HCT116 (cell line): ENCODE data around the gene ASB4. TPM values are rescaled to one million over a fixed set of nuclear protein-coding genes. Genes with fewer than 3 reads are reported as not detected.

Experiments used
- ATAC-seq: fragments of 200-7000 bp; cut with Tn5 transposase; 2 replicates; pipeline ENCODE4 v1.9.1; 2020; ENCODE audit warnings: mild to moderate bottlenecking, moderate library complexity
- BruUV-seq: library from RNA; stranded (reverse); fragments of 400-500 nt; replicated peaks from 2 replicates; lab custom pipeline; 2021; lab: Mats Ljungman, UMichigan
- CTCF ChIA-PET: fragments of 300-600 bp; sonication (Branson Sonifier 250); formaldehyde crosslinking; loops from one replicate; lab custom pipeline; 2021; ENCODE audit warnings: antibody characterized with exemption; lab: Charles Lee
- POLR2A ChIA-PET: fragments of 300-600, 350-600 bp; sonication (Branson Sonifier 250); formaldehyde crosslinking; loops from one replicate; lab custom pipeline; 2021; ENCODE audit warnings: antibody characterized with exemption; lab: Charles Lee
- RAD21 ChIA-PET, 2 experiments: fragments of 300-600 bp; sonication (Branson Sonifier 250); formaldehyde crosslinking; loops; one replicate each; lab custom pipeline; 2023; ENCODE audit warnings: low total read pairs in 2 of 2; ENCODE audit not compliant: uncharacterized antibody in 2 of 2, unreplicated experiment in 2 of 2, low non-redundant PET in 1 of 2; lab: Charles Lee
- DNase-seq: peaks from one replicate; pipeline ENCODE4 v3.0.0-alpha.2; 2010; ENCODE audit warnings: low read depth, low spot score
- H2AFZ ChIP-seq: fragments of 200-600 bp; shearing (Covaris generic), sonication (generic); 2 replicates; pipeline ENCODE4 v1.6.1; 2017; ENCODE audit warnings: low read depth, mixed run types, mixed read lengths, antibody characterized with exemption, low read length; ENCODE audit not compliant: poor library complexity, severe bottlenecking
- H3K27ac ChIP-seq: 2 replicates; pipeline ENCODE4 v1.5.1; 2012; ENCODE audit warnings: low read depth, low read length
- H3K27me3 ChIP-seq: fragments of 200-600 bp; sonication (generic); 2 replicates; pipeline ENCODE4 v1.6.1; 2016; ENCODE audit warnings: mixed run types, low read length, mixed read lengths; ENCODE audit not compliant: insufficient read depth
- H3K36me3 ChIP-seq, 2 experiments: fragments of 200-500 bp in 1 of 2; fragments of 200-600 bp in 1 of 2; sonication (Bioruptor generic) in 1 of 2; sonication (generic) in 1 of 2; 2 replicates each; pipeline versions ENCODE4 v1.5.1 to v1.6.1; 2014 to 2016; ENCODE audit warnings: low read length in 2 of 2, inconsistent platforms in 1 of 2, mixed read lengths in 1 of 2, mixed run types in 1 of 2; ENCODE audit not compliant: insufficient read depth in 2 of 2, control insufficient read depth in 1 of 2
- H3K4me1 ChIP-seq, 2 experiments: fragments of 200-600 bp in 1 of 2; sonication (generic) in 1 of 2; 2 replicates each; pipeline versions ENCODE4 v1.5.1 to v1.6.1; 2012 to 2017; ENCODE audit warnings: low read length in 2 of 2, inconsistent platforms in 1 of 2, mild to moderate bottlenecking in 1 of 2, mixed read lengths in 1 of 2, mixed run types in 1 of 2, moderate library complexity in 1 of 2; ENCODE audit not compliant: insufficient read depth in 2 of 2, control insufficient read depth in 1 of 2
- H3K4me2 ChIP-seq: fragments of 200-600 bp; sonication (generic); 2 replicates; pipeline ENCODE4 v1.6.1; 2017; ENCODE audit warnings: mixed run types, low read length, mixed read lengths
- H3K4me3 ChIP-seq, 2 experiments: fragments of 200-600 bp in 1 of 2; sonication (generic) in 1 of 2; replicated peaks in 1 of 2; 2 replicates each; pipeline ENCODE4 v1.5.1; 2011 to 2016; ENCODE audit warnings: low read length in 2 of 2, control low read depth in 1 of 2, low read depth in 1 of 2, mild to moderate bottlenecking in 1 of 2, mixed read lengths in 1 of 2, mixed run types in 1 of 2
- H3K79me2 ChIP-seq: fragments of 200-600 bp; sonication (generic); 2 replicates; pipeline ENCODE4 v1.6.1; 2017; ENCODE audit warnings: mild to moderate bottlenecking, mixed run types, low read length, moderate library complexity, mixed read lengths; ENCODE audit not compliant: insufficient read depth
- H3K9ac ChIP-seq: fragments of 200-600 bp; sonication (generic); 2 replicates; pipeline ENCODE4 v1.6.1; 2016; ENCODE audit warnings: low read length, mixed read lengths
- H3K9me2 ChIP-seq: fragments of 200-600 bp; sonication (generic), shearing (Covaris generic); 2 replicates; pipeline ENCODE4 v1.6.1; 2017; ENCODE audit warnings: mixed run types, mild to moderate bottlenecking, moderate library complexity; ENCODE audit not compliant: insufficient read depth
- H3K9me3 ChIP-seq, 2 experiments: fragments of 200-500 bp in 1 of 2; fragments of 200-600 bp in 1 of 2; sonication (Bioruptor generic) in 1 of 2; sonication (generic) in 1 of 2; 2 replicates each; pipeline ENCODE4 v1.6.1; 2014 to 2017; ENCODE audit warnings: low read length in 2 of 2, mixed read lengths in 2 of 2, inconsistent platforms in 1 of 2, low read depth in 1 of 2, mild to moderate bottlenecking in 1 of 2, mixed run types in 1 of 2, moderate library complexity in 1 of 2; ENCODE audit not compliant: control insufficient read depth in 1 of 2, insufficient read depth in 1 of 2
- H4K20me1 ChIP-seq: fragments of 200-600 bp; sonication (generic), shearing (Covaris generic); 2 replicates; pipeline ENCODE4 v1.6.1; 2017; ENCODE audit warnings: mixed run types, mild to moderate bottlenecking, moderate library complexity; ENCODE audit not compliant: insufficient read depth
- EZH2 ChIP-seq: fragments of 200-600 bp; sonication (generic); IDR thresholded peaks from 2 replicates; pipeline ENCODE4 v1.6.1; 2017; ENCODE audit warnings: antibody characterized with exemption, mixed run types
- REST ChIP-seq: IDR thresholded peaks from 2 replicates; pipeline ENCODE4 v1.6.1; 2012; ENCODE audit warnings: low read depth
- SIN3A ChIP-seq: IDR thresholded peaks from 2 replicates; pipeline ENCODE4 v1.6.1; 2012; ENCODE audit warnings: low read depth
- SP1 ChIP-seq: IDR thresholded peaks from 2 replicates; pipeline ENCODE4 v1.6.1; 2012; ENCODE audit warnings: low read depth
- ZFX ChIP-seq: fragments of 450-650 bp; IDR thresholded peaks from 2 replicates; pipeline ENCODE4 v1.6.1; 2017
- intact Hi-C: fragments of 100-400 bp; cut with micrococcal nuclease; formaldehyde crosslinking; loops from 2 replicates; pipeline ENCODE4 v1.10.0; 2022
- total RNA-seq: library from RNA; stranded (reverse); gene quantifications from one replicate; pipeline ENCODE4 v1.2.1, GENCODE V29; 2021; ENCODE audit not compliant: unreplicated experiment

The ASB4 gene
- total RNA-seq, 1 experiment from 2014 or later = 0.12 TPM

- no TSS peak for BruUV-seq
- POLR2A ChIA-PET = no interaction called here
These were observed 40.9 kb upstream of the ASB4 start for GRCh38 chr7:95444796-95445195.

More at GRCh38 chr7:95444796-95445195, 40.9 kb upstream of the ASB4 start:
- CTCF ChIA-PET = no interaction called here
- Histone ChIP-seq H3K27ac (no peak overlapping the region), H4K20me1 (no peaks in the 10 kb centered on the region), H3K36me3 (no peaks in the 10 kb centered on the region), H3K27me3 (no peaks in the 10 kb centered on the region), H3K4me2 (no peak overlapping the region), H3K9me2 (no peaks in the 10 kb centered on the region), H3K4me3 (no peak overlapping the region), H3K9ac (no peak overlapping the region), H3K79me2 (no peaks in the 10 kb centered on the region)
- ATAC-seq (no peak), DNase-seq (no peak)
- RAD21 ChIA-PET = interaction anchor here in 1 of 2 experiments (0.6 kb wide), 1 partner anchor 25 kb away, joined by 4 read pairs; no protein-coding TSS in a partner anchor
- intact Hi-C loops = no loop called here
- TF ChIP-seq EZH2 (no peak), SP1 (no peak), SIN3A (no peak), REST (no peak), ZFX (no peak)
- TF ChIP-seq, all 23 proteins: peak for 0
- no peak overlapping the region for H2AFZ ChIP-seq
- no peaks in the 10 kb centered on the region for H3K4me1 ChIP-seq
- no peaks in the 10 kb centered on the region for H3K9me3 ChIP-seq
